BJ (cell line): ENCODE data around the gene B4GALT4. TPM values are rescaled to one million over a fixed set of nuclear protein-coding genes. Genes with fewer than 3 reads are reported as not detected.
"Not testable (repeated sequence)": the region's sequence is repeated elsewhere in the genome, so short reads cannot be mapped to it uniquely, and the experiment has no call there.

Experiments used
- CTCF ChIA-PET: fragments of 350-600 bp; formaldehyde crosslinking; extraction: SDS; loops from one replicate; lab custom pipeline; 2021; ENCODE audit warnings: antibody characterized with exemption, inconsistent platforms; lab: Yijun Ruan, JAX
- POLR2A ChIA-PET: fragments of 300-600 bp; sonication (Branson Sonifier 250); formaldehyde crosslinking; extraction: SDS; loops from one replicate; lab custom pipeline; 2021; ENCODE audit warnings: antibody characterized with exemption; lab: Charles Lee
- DNase-seq: peaks from one replicate; pipeline ENCODE4 v3.0.0-alpha.2; 2011; ENCODE audit warnings: low read depth
- H3K27me3 ChIP-seq: 2 replicates; pipeline ENCODE4 v1.6.0; 2011; ENCODE audit warnings: low read length; ENCODE audit not compliant: control insufficient read depth, insufficient read depth
- H3K36me3 ChIP-seq: 2 replicates; pipeline ENCODE4 v1.5.1; 2011; ENCODE audit warnings: low read length; ENCODE audit not compliant: control insufficient read depth, insufficient read depth
- H3K4me3 ChIP-seq: 2 replicates; pipeline ENCODE4 v1.5.1; 2011; ENCODE audit warnings: low read depth, mild to moderate bottlenecking, control low read depth, low read length
- CTCF ChIP-seq: IDR thresholded peaks from 2 replicates; pipeline ENCODE4 v1.5.1; 2011; ENCODE audit warnings: low read depth, mild to moderate bottlenecking, control low read depth, inconsistent platforms, low read length, moderate library complexity; ENCODE audit not compliant: insufficient read depth
- polyA plus RNA-seq: library from polyadenylated mRNA; depleted of rRNA; stranded (reverse); fragments of >200 nt; gene quantifications from 2 replicates; pipeline ENCODE4 v1.2.3, GENCODE V29; 2011; rRNA removed

The B4GALT4 gene
- polyA plus RNA-seq, 1 experiment: 20.9 TPM

GRCh38 chr3:119173325-119173724 lies 67.4 kb downstream of the B4GALT4 start, which contains the start of gene UPK1B:
TSS of gene UPK1B (plus strand) at chr3:119173598. CDS start at chr3:119186742, 13,144 bp downstream.
- ChIA-PET POLR2A (interaction anchor here (0.6 kb wide), 1 partner anchor 11 kb away, joined by 3 read pairs; no protein-coding TSS in a partner anchor), CTCF (interaction anchor here (1.0 kb wide), 1 partner anchor 19 kb away, joined by 3 read pairs; no protein-coding TSS in a partner anchor)
- no peak for TF ChIP-seq CTCF
- no peak for DNase-seq
- Histone ChIP-seq H3K27me3 (no peaks in the 10 kb centered on the region), H3K4me3 (no peak within 1 kb of the TSS), H3K36me3 (no peaks in the 10 kb centered on the region)

- Histone ChIP-seq H3K4me3 (no peak overlapping the region), H3K36me3 (no peaks in the 10 kb centered on the region), H3K27me3 (no peaks in the 10 kb centered on the region)
- no peak for TF ChIP-seq CTCF
- DNase-seq: no peak
- ChIA-PET CTCF (no interaction called here), POLR2A (no interaction called here)
Observed at GRCh38 chr3:119170821-119171220, 69.9 kb downstream of the B4GALT4 start.

GRCh38 chr3:119164745-119165144 lies 75.9 kb downstream of the B4GALT4 start:
- CTCF ChIA-PET: interaction anchor here (0.6 kb wide), 1 partner anchor 282 kb away, joined by 3 read pairs; no protein-coding TSS in a partner anchor
- H3K4me3 ChIP-seq, H3K36me3 ChIP-seq, POLR2A ChIA-PET, H3K27me3 ChIP-seq, DNase-seq: not testable (repeated sequence)

Other genes with a start within 250 kb of the B4GALT4 start
- gene IGSF11, start 206.0 kb downstream of the B4GALT4 start, polyA plus RNA-seq: 0.05 and 0.20 TPM in 2 replicates
- not detected in 2 replicates for gene TEX55, start 94.7 kb downstream of the B4GALT4 start, polyA plus RNA-seq
- 0.05 TPM in 1 of 2 replicates, not detected in the other for gene UPK1B, start 67.3 kb downstream of the B4GALT4 start, polyA plus RNA-seq
- 18.9 and 19.4 TPM in 2 replicates for gene ARHGAP31, start 53.5 kb upstream of the B4GALT4 start, polyA plus RNA-seq
- gene TMEM39A, start 222.7 kb upstream of the B4GALT4 start, polyA plus RNA-seq: 34.4 and 35.1 TPM in 2 replicates
- 9.3 and 17.1 TPM in 2 replicates for gene POGLUT1, start 228.1 kb upstream of the B4GALT4 start, polyA plus RNA-seq